ENCODE data around the gene TJP1.

Gene TJP1

GRCh38 chr15:29747837-29748417 is 74.3 kb downstream of the TJP1 start:
- no peak overlapping the region for H3K4me3 ChIP-seq (replicated peaks; ENCODE audit: low read depth, low read length)
- DNase-seq (ENCODE audit: low read depth): peak; percentile 59
- TF ChIP-seq CTCF (IDR thresholded peaks at IDR 0.05; ENCODE audit: low read length, missing control alignments): peak; percentile 43

GRCh38 chr15:29743475-29743874 is 78.8 kb downstream of the TJP1 start:
- DNase-seq (ENCODE audit: low read depth): no peak
- no peak overlapping the region for H3K4me3 ChIP-seq (replicated peaks; ENCODE audit: low read depth, low read length)
- TF ChIP-seq CTCF (IDR thresholded peaks at IDR 0.05; ENCODE audit: low read length, missing control alignments): no peak

- H3K4me3 ChIP-seq (replicated peaks; ENCODE audit: low read depth, low read length): no peak overlapping the region
- peak; percentile 26 for TF ChIP-seq CTCF (IDR thresholded peaks at IDR 0.05; ENCODE audit: low read length, missing control alignments)
- no peak for DNase-seq (ENCODE audit: low read depth)
Observed at GRCh38 chr15:29740692-29741311, 81.5 kb downstream of the TJP1 start.

GRCh38 chr15:29736744-29737020 is 85.6 kb downstream of the TJP1 start:
- no peak for TF ChIP-seq CTCF (IDR thresholded peaks at IDR 0.05; ENCODE audit: low read length, missing control alignments)
- no peak overlapping the region for H3K4me3 ChIP-seq (replicated peaks; ENCODE audit: low read depth, low read length)
- peak; percentile 18 for DNase-seq (ENCODE audit: low read depth)

GRCh38 chr15:29736012-29736743 is 86.1 kb downstream of the TJP1 start:
- TF ChIP-seq CTCF (IDR thresholded peaks at IDR 0.05; ENCODE audit: low read length, missing control alignments): no peak
- DNase-seq (ENCODE audit: low read depth): no peak
- H3K4me3 ChIP-seq (replicated peaks; ENCODE audit: low read depth, low read length): no peak overlapping the region

- no peak overlapping the region for H3K4me3 ChIP-seq (replicated peaks; ENCODE audit: low read depth, low read length)
- no peak for TF ChIP-seq CTCF (IDR thresholded peaks at IDR 0.05; ENCODE audit: low read length, missing control alignments)
- no peak for DNase-seq (ENCODE audit: low read depth)
Observed at GRCh38 chr15:29734917-29735572, 87.2 kb downstream of the TJP1 start.

All from fibroblast of pulmonary artery (primary cell).